ENCODE measurements around the gene JPH4. TPM values are rescaled to one million over a fixed set of nuclear protein-coding genes. Genes with fewer than 3 reads are reported as not detected.

JPH4 gene
- total RNA-seq, 8 experiments from 2014 or later = 1.6 to 41.5 (median 21.9) TPM

DNA sequence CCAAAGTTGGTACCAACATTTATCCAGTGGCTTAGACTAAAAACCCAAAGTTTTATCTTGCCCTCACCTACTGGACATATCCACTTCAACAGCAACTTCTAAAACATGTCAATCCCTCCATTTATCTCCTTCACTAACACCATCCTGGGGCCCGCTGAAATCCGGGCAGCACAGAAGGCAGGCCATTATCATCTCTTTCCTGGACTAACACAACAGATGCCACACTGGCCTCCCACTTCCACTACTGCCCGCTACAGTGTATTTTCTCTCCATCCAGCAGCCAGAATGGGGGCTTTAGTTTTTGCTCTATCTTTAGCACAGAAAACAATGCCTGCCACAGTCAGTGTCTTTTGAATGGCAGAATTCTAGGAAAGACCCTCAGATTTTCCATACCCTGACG lies 42.6 kb downstream of the JPH4 start:
- 92 to 100% (median 100%) methylated on average over 2 to 4 of the region's 4 CpGs; no CpG with 5 or more reads in 3 of the 10 experiments for WGBS, 10 experiments
- in situ Hi-C loops (cut with MboI; ENCODE audit: low pct_unique_long_range_greater_than_20kb in 2 of 9, low sequenced_read_pairs in 9 of 9, unreplicated experiment in 9 of 9) = no loop called here
- no peak overlapping the region for H3K4me3 ChIP-seq
- peaks cover 29% of the 10 kb centered on the region in 2 donors for H3K4me1 ChIP-seq (replicated peaks in 1 of 2)
- no peak for ATAC-seq (replicated peaks in 6 of 8)
- no peak overlapping the region for H3K27ac ChIP-seq

DNA sequence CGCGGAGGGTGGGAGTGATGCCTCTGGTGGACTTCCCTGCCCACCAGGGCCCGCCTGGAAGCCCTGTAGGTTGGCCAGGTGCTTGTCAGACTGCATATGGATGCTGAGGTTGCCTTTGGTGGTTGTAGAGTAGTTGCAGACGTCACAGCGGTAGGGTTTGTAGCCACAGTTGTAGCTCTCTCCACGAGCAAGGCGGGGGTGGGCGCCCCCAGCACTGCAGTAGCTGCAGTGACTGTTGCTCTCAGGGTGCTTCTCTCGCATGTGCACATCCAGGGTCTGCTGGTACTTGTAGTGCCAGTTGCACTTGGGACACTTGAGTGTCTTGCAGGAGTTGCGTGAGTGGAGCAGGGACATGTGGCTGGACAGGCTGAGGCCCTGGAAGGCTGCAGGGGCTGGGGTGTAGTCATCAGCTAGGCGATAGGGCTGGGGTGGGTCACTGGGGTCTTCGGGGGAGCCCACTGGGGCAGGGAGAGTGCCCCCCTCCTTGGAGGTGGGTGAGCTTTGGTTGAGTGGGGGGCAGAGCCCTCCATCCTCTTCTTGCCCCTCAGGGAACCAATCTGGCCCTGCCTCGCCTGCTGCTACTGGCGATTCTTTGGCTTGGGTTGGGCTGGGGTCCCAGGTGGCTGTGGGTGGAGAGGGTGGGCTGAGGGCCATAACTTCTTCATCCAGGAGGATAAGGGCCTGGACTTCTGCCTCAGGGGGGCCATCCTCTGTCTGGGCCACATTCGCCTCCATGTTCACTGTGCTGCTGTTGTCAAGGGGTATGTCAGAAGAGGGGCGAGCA lies 44.7 kb downstream of the JPH4 start:
- Histone ChIP-seq H3K4me1 (replicated peaks in 1 of 2) (peaks cover 18% of the 10 kb centered on the region in 2 donors), H3K4me3 (no peak overlapping the region), H3K27ac (no peak overlapping the region)
- in situ Hi-C loops (cut with MboI; ENCODE audit: low pct_unique_long_range_greater_than_20kb in 2 of 9, low sequenced_read_pairs in 9 of 9, unreplicated experiment in 9 of 9) = no loop called here
- no peak for ATAC-seq (replicated peaks in 6 of 8)
- WGBS, 10 experiments = 80 to 100% (median 98%) methylated on average over 1 to 5 of the region's 16 CpGs; no CpG with 5 or more reads in 6 of the 10 experiments

- Histone ChIP-seq H3K27ac (no peak overlapping the region), H3K4me1 (replicated peaks in 1 of 2) (peaks cover 6 to 8% of the 10 kb centered on the region in 2 donors), H3K4me3 (no peak overlapping the region)
- ATAC-seq (replicated peaks in 6 of 8) = no peak
- 90 to 100% (median 100%) methylated on average over 1 to 2 of the region's 7 CpGs; no CpG with 5 or more reads in 6 of the 10 experiments for WGBS, 10 experiments
- in situ Hi-C loops (cut with MboI; ENCODE audit: low pct_unique_long_range_greater_than_20kb in 2 of 9, low sequenced_read_pairs in 9 of 9, unreplicated experiment in 9 of 9) = no loop called here
Measured at GRCh38 chr14:23532658-23533057, 45.9 kb downstream of the JPH4 start.

DNA sequence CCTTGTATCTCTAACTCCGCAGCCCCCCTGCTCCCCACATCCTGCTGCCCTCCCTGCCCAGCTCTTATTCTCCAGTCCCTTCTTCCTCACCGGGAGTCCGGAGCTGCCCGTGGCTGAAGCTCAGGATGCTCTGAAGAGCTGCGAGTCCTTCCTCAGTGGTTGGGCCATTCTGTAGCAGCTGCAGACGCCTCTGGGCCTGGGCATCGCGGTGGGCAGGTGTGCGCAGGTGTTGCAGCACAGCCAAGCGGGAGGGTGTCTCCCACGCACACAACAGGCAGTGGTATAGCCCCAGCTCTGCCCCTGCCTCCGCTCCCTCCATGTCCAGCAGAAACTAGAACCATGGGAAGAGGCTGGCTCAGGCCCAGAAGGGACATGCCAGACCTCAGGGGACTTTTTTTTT lies 47.2 kb downstream of the JPH4 start:
- WGBS, 10 experiments = 83 to 100% (median 91%) methylated on average over 1 to 6 of the region's 12 CpGs; no CpG with 5 or more reads in 4 of the 10 experiments
- H3K4me3 ChIP-seq = no peak overlapping the region
- H3K4me1 ChIP-seq (replicated peaks in 1 of 2) = no peaks in the 10 kb centered on the region
- in situ Hi-C loops (cut with MboI; ENCODE audit: low pct_unique_long_range_greater_than_20kb in 2 of 9, low sequenced_read_pairs in 9 of 9, unreplicated experiment in 9 of 9) = no loop called here
- no peak overlapping the region for H3K27ac ChIP-seq
- ATAC-seq (replicated peaks in 6 of 8) = no peak

DNA sequence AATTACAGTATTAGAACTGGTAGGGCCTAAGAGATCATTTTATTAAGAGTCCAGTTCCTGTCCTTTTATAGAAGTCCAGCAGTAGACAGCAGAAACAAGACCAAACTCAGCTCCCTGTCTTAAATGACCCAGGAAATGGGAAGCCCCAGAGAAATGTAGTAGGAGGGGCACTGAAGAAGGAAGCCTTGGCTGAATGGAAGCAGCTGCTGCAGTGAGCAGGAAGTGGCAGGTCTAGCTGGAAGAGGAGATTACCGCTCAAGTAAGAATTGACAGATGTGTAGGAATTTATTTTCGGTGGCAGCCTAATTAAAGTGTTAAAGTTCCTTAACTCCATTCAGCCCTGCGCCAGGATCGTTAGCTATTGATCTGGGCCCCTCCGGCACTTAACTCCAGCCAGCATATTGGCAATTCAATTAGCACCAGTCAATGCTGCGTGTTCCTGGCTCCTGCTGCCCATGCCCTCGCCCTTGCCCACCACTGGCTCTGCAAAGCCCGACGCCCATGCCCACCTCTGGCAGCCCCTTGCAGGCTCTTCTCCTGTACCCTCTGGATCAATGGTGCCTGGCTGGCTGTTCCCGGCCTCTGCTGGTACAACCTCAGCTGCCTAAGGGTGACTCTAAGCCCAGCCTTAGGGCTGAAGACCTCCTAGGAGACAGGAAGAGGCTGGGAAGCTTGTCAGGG lies 48.1 kb downstream of the JPH4 start:
- no peaks in the 10 kb centered on the region for H3K4me1 ChIP-seq (replicated peaks in 1 of 2)
- H3K27ac ChIP-seq = no peak overlapping the region
- in situ Hi-C loops (cut with MboI; ENCODE audit: low pct_unique_long_range_greater_than_20kb in 2 of 9, low sequenced_read_pairs in 9 of 9, unreplicated experiment in 9 of 9) = no loop called here
- WGBS, 10 experiments = 40 to 100% (median 85%) methylated on average over 1 to 9 of the region's 10 CpGs; no CpG with 5 or more reads in 4 of the 10 experiments
- no peak overlapping the region for H3K4me3 ChIP-seq
- peak in 1 of 8 experiments; percentile 30 for ATAC-seq (replicated peaks in 6 of 8)

GRCh38 chr14:23529016-23529415 lies 49.6 kb downstream of the JPH4 start:
- WGBS, 10 experiments = 0 to 80% (median 68%) methylated on average over 1 to 3 of the region's 3 CpGs; no CpG with 5 or more reads in 4 of the 10 experiments
- in situ Hi-C loops (cut with MboI; ENCODE audit: low pct_unique_long_range_greater_than_20kb in 2 of 9, low sequenced_read_pairs in 9 of 9, unreplicated experiment in 9 of 9) = no loop called here
- Histone ChIP-seq H3K4me1 (replicated peaks in 1 of 2) (no peaks in the 10 kb centered on the region), H3K4me3 (no peak overlapping the region), H3K27ac (no peak overlapping the region)
- no peak for ATAC-seq (replicated peaks in 6 of 8)

- in situ Hi-C loops (cut with MboI; ENCODE audit: low pct_unique_long_range_greater_than_20kb in 2 of 9, low sequenced_read_pairs in 9 of 9, unreplicated experiment in 9 of 9) = no loop called here
- 80% methylated on average over 1 of the region's 1 CpG; no CpG with 5 or more reads in 9 of the 10 experiments for WGBS, 10 experiments
- peak in 3 of 8 experiments; percentile 58 to 68 (median 64) for ATAC-seq (replicated peaks in 6 of 8)
- Histone ChIP-seq H3K4me1 (replicated peaks in 1 of 2) (no peaks in the 10 kb centered on the region), H3K27ac (no peak overlapping the region), H3K4me3 (no peak overlapping the region)
Measured at GRCh38 chr14:23528555-23528954, 50.0 kb downstream of the JPH4 start.

DNA sequence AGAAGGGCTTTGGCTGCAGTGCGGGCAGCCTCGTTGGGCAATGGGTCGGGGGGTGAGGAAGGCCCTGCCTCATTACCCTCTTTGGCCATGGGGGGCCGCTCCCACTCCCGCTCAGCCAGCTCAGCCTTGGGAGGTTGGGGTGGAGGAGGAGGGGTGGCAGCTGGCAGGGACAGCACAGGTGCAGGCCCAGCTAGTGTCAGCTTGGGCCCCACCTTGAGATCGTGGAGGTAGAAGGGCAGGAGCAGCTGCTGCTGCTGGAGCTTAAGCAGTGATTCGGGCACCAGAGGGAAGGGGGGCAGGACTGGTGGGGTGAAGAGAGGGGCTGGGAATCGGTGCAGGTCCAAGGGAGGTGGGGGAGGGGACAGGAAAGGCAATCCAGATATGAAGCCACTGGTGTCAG lies 53.0 kb downstream of the JPH4 start:
- H3K27ac ChIP-seq = no peak overlapping the region
- in situ Hi-C loops (cut with MboI; ENCODE audit: low pct_unique_long_range_greater_than_20kb in 2 of 9, low sequenced_read_pairs in 9 of 9, unreplicated experiment in 9 of 9) = no loop called here
- H3K4me1 ChIP-seq (replicated peaks in 1 of 2) = no peaks in the 10 kb centered on the region
- 95% methylated on average over 4 of the region's 8 CpGs; no CpG with 5 or more reads in 9 of the 10 experiments for WGBS, 10 experiments
- H3K4me3 ChIP-seq = no peak overlapping the region
- peak in 2 of 8 experiments; percentile 6 to 11 for ATAC-seq (replicated peaks in 6 of 8)

- in situ Hi-C loops (cut with MboI; ENCODE audit: low pct_unique_long_range_greater_than_20kb in 2 of 9, low sequenced_read_pairs in 9 of 9, unreplicated experiment in 9 of 9) = no loop called here
- Histone ChIP-seq H3K27ac (no peak overlapping the region), H3K4me3 (no peak overlapping the region), H3K4me1 (replicated peaks in 1 of 2) (no peaks in the 10 kb centered on the region)
- peak in 1 of 8 experiments; percentile 10 for ATAC-seq (replicated peaks in 6 of 8)
- 60 to 100% (median 93%) methylated on average over 2 to 7 of the region's 14 CpGs; no CpG with 5 or more reads in 6 of the 10 experiments for WGBS, 10 experiments
Measured at GRCh38 chr14:23524954-23525353, 53.6 kb downstream of the JPH4 start.

GRCh38 chr14:23523229-23524016 lies 55.2 kb downstream of the JPH4 start:
- peaks cover 0 to 5% of the 10 kb centered on the region in 2 donors for H3K4me1 ChIP-seq (replicated peaks in 1 of 2)
- peak in 1 of 8 experiments; percentile 15 for ATAC-seq (replicated peaks in 6 of 8)
- WGBS, 10 experiments = 62 to 100% (median 92%) methylated on average over 2 to 7 of the region's 16 CpGs; no CpG with 5 or more reads in 6 of the 10 experiments
- in situ Hi-C loops (cut with MboI; ENCODE audit: low pct_unique_long_range_greater_than_20kb in 2 of 9, low sequenced_read_pairs in 9 of 9, unreplicated experiment in 9 of 9) = no loop called here
- H3K4me3 ChIP-seq = no peak overlapping the region
- H3K27ac ChIP-seq = no peak overlapping the region

- ATAC-seq (replicated peaks in 6 of 8) = no peak
- in situ Hi-C loops (cut with MboI; ENCODE audit: low pct_unique_long_range_greater_than_20kb in 2 of 9, low sequenced_read_pairs in 9 of 9, unreplicated experiment in 9 of 9) = no loop called here
- Histone ChIP-seq H3K4me3 (no peak overlapping the region), H3K4me1 (replicated peaks in 1 of 2) (peaks cover 0 to 10% of the 10 kb centered on the region in 2 donors), H3K27ac (no peak overlapping the region)
- 93% methylated on average over 7 of the region's 9 CpGs; no CpG with 5 or more reads in 9 of the 10 experiments for WGBS, 10 experiments
Measured at GRCh38 chr14:23522643-23523198, 55.9 kb downstream of the JPH4 start.

- peak in 1 of 8 experiments; percentile 25 for ATAC-seq (replicated peaks in 6 of 8)
- WGBS, 10 experiments = 94 to 100% (median 100%) methylated on average over 1 to 11 of the region's 20 CpGs; no CpG with 5 or more reads in 7 of the 10 experiments
- in situ Hi-C loops (cut with MboI; ENCODE audit: low pct_unique_long_range_greater_than_20kb in 2 of 9, low sequenced_read_pairs in 9 of 9, unreplicated experiment in 9 of 9) = no loop called here
- Histone ChIP-seq H3K4me3 (no peak overlapping the region), H3K27ac (no peak overlapping the region), H3K4me1 (replicated peaks in 1 of 2) (peaks cover 0 to 10% of the 10 kb centered on the region in 2 donors)
Measured at GRCh38 chr14:23521785-23522640, 56.6 kb downstream of the JPH4 start.
